ENCODE measurements around the gene LAPTM4A. TPM values are rescaled to one million over a fixed set of nuclear protein-coding genes. Genes with fewer than 3 reads are reported as not detected.
A peak's percentile ranks its signal among the peaks of the same experiment; 100 is the strongest.
"Not testable (repeated sequence)": the region's sequence is repeated elsewhere in the genome, so short reads cannot be mapped to it uniquely, and the experiment has no call there.

The LAPTM4A gene
- total and polyA plus RNA-seq, 9 donors = 170 to 843 (median 282) TPM

- DNase-seq = no peak
- no peak for TF ChIP-seq CTCF (IDR thresholded peaks at IDR 0.05)
- TF ChIP-seq POLR2A (IDR thresholded peaks at IDR 0.05) = no peak
- no peak for TF ChIP-seq EP300 (IDR thresholded peaks at IDR 0.05)
- H3K9me3 ChIP-seq = no peaks in the 10 kb centered on the region
- 81 to 85% (median 82%) methylated on average over 4 of the region's 4 CpGs for WGBS, 3 donors
- H3K27ac ChIP-seq = no peak overlapping the region
- H3K4me3 ChIP-seq = no peak overlapping the region
- intact Hi-C loops (cut with DNase I) = no loop called here
- peaks cover 16% of the 10 kb centered on the region for H3K4me1 ChIP-seq (ENCODE audit: insufficient read depth)
- H3K27me3 ChIP-seq = no peaks in the 10 kb centered on the region
- no peaks in the 10 kb centered on the region for H3K36me3 ChIP-seq
Measured at GRCh38 chr2:20077411-20077940, 26.0 kb upstream of the LAPTM4A start.

- no peaks in the 10 kb centered on the region for H3K36me3 ChIP-seq
- intact Hi-C loops (cut with DNase I) = no loop called here
- no peak overlapping the region for H3K27ac ChIP-seq
- H3K9me3 ChIP-seq = no peaks in the 10 kb centered on the region
- DNase-seq = no peak
- H3K4me1 ChIP-seq (ENCODE audit: insufficient read depth) = peaks cover 16% of the 10 kb centered on the region
- 87 to 92% (median 88%) methylated on average over 6 of the region's 6 CpGs for WGBS, 3 donors
- no peak overlapping the region for H3K4me3 ChIP-seq
- no peaks in the 10 kb centered on the region for H3K27me3 ChIP-seq
- TF ChIP-seq POLR2A (IDR thresholded peaks at IDR 0.05) (no peak), EP300 (IDR thresholded peaks at IDR 0.05) (no peak), CTCF (IDR thresholded peaks at IDR 0.05) (no peak)
Measured at GRCh38 chr2:20076757-20077156, 25.3 kb upstream of the LAPTM4A start.

GRCh38 chr2:20074901-20075300, 23.5 kb upstream of the LAPTM4A start:
- H3K4me1 ChIP-seq (ENCODE audit: insufficient read depth) = peaks cover 24% of the 10 kb centered on the region
- H3K9me3 ChIP-seq = no peaks in the 10 kb centered on the region
- no peak for DNase-seq
- no peaks in the 10 kb centered on the region for H3K36me3 ChIP-seq
- WGBS, 3 donors = 34 to 53% (median 40%) methylated on average over 8 of the region's 8 CpGs
- intact Hi-C loops (cut with DNase I) = no loop called here
- TF ChIP-seq EP300 (IDR thresholded peaks at IDR 0.05) (no peak), POLR2A (IDR thresholded peaks at IDR 0.05) (no peak), CTCF (IDR thresholded peaks at IDR 0.05) (no peak)
- no peaks in the 10 kb centered on the region for H3K27me3 ChIP-seq
- peak overlapping the region; percentile 25 to 88 for H3K27ac ChIP-seq
- H3K4me3 ChIP-seq = no peak overlapping the region

- H3K27me3 ChIP-seq; H3K4me3 ChIP-seq; H3K9me3 ChIP-seq; H3K36me3 ChIP-seq; intact Hi-C loops (cut with DNase I): not testable (repeated sequence)
- Histone ChIP-seq H3K27ac (peak overlapping the region; percentile 25 to 88), H3K4me1 (ENCODE audit: insufficient read depth) (peaks cover 24% of the 10 kb centered on the region)
- peak in 1 of 5 donors; percentile 40 for DNase-seq
- WGBS, 3 donors = 25 to 35% (median 29%) methylated on average over 9 of the region's 9 CpGs
Measured at GRCh38 chr2:20074046-20074648, 22.7 kb upstream of the LAPTM4A start.

GRCh38 chr2:20073460-20073859, 22.0 kb upstream of the LAPTM4A start:
- intact Hi-C loops (cut with DNase I) = no loop called here
- no peak for DNase-seq
- TF ChIP-seq CTCF (IDR thresholded peaks at IDR 0.05) (no peak), EP300 (IDR thresholded peaks at IDR 0.05) (no peak), POLR2A (IDR thresholded peaks at IDR 0.05) (no peak)
- no peaks in the 10 kb centered on the region for H3K36me3 ChIP-seq
- no peaks in the 10 kb centered on the region for H3K27me3 ChIP-seq
- no peaks in the 10 kb centered on the region for H3K9me3 ChIP-seq
- H3K4me1 ChIP-seq (ENCODE audit: insufficient read depth) = peaks cover 24% of the 10 kb centered on the region
- 36 to 55% (median 43%) methylated on average over 2 of the region's 2 CpGs for WGBS, 3 donors
- no peak overlapping the region for H3K4me3 ChIP-seq
- peak overlapping the region in 1 of 2 donors; percentile 88 for H3K27ac ChIP-seq
